Measurements from ENCODE around the gene C17orf78.
A peak's percentile ranks its signal among the peaks of the same experiment; 100 is the strongest.
"Not testable (repeated sequence)": the region's sequence is repeated elsewhere in the genome, so short reads cannot be mapped to it uniquely, and the experiment has no call there.

The C17orf78 gene

GRCh38 chr17:37392024-37392590 lies 16.3 kb downstream of the C17orf78 start:
- DNase-seq (ENCODE audit: extremely low spot score), result peak; percentile 62
- ChIA-PET CTCF (interaction anchor here (0.9 to 11.7 kb wide), 6 partner anchors 9 to 765 kb away, joined by 3 to 143 read pairs (median 4); partner anchors contain the start of gene C17orf78), POLR2A (interaction anchor here (0.6 to 0.8 kb wide), 2 partner anchors 15 to 22 kb away, joined by 3 to 5 read pairs; no protein-coding TSS in a partner anchor)
- no peak for TF ChIP-seq CTCF (IDR thresholded peaks at IDR 0.05; ENCODE audit: control extremely low read depth, extremely low read depth, low read depth, missing control alignments)

GRCh38 chr17:37393352-37393751 lies 17.6 kb downstream of the C17orf78 start:
- TF ChIP-seq CTCF (IDR thresholded peaks at IDR 0.05; ENCODE audit: control extremely low read depth, extremely low read depth, low read depth, missing control alignments), result no peak
- ChIA-PET POLR2A (no interaction called here), CTCF (interaction anchor here (11.7 kb wide), 1 partner anchor 19 kb away, joined by 143 read pairs; the partner anchor contains the start of gene C17orf78)
- no peak for DNase-seq (ENCODE audit: extremely low spot score)

- no peak for TF ChIP-seq CTCF (IDR thresholded peaks at IDR 0.05; ENCODE audit: control extremely low read depth, extremely low read depth, low read depth, missing control alignments)
- CTCF ChIA-PET, result interaction anchor here (2.6 to 9.7 kb wide), 2 partner anchors 23 to 26 kb away, joined by 17 to 86 read pairs; partner anchors contain the start of gene C17orf78
- DNase-seq (ENCODE audit: extremely low spot score), result no peak
- POLR2A ChIA-PET, result no interaction called here
Measured at GRCh38 chr17:37399265-37399803, 23.5 kb downstream of the C17orf78 start.

GRCh38 chr17:37400505-37400904 lies 24.7 kb downstream of the C17orf78 start:
- TF ChIP-seq CTCF (IDR thresholded peaks at IDR 0.05; ENCODE audit: control extremely low read depth, extremely low read depth, low read depth, missing control alignments), result no peak
- ChIA-PET POLR2A (no interaction called here), CTCF (interaction anchor here (1.7 to 9.7 kb wide), 2 partner anchors 8 to 28 kb away, joined by 4 to 86 read pairs; no protein-coding TSS in a partner anchor)
- no peak for DNase-seq (ENCODE audit: extremely low spot score)

- CTCF ChIA-PET, result interaction anchor here (1.0 to 9.7 kb wide), 2 partner anchors 12 to 33 kb away, joined by 3 to 86 read pairs; no protein-coding TSS in a partner anchor
- POLR2A ChIA-PET; DNase-seq (ENCODE audit: extremely low spot score): not testable (repeated sequence)
Measured at GRCh38 chr17:37405522-37405921, 29.7 kb downstream of the C17orf78 start.

GRCh38 chr17:37405955-37406634 lies 30.3 kb downstream of the C17orf78 start:
- POLR2A ChIA-PET, result no interaction called here
- TF ChIP-seq CTCF (IDR thresholded peaks at IDR 0.05; ENCODE audit: control extremely low read depth, extremely low read depth, low read depth, missing control alignments), result no peak
- DNase-seq (ENCODE audit: extremely low spot score), result no peak
- CTCF ChIA-PET, result interaction anchor here (9.7 kb wide), 1 partner anchor 33 kb away, joined by 86 read pairs; no protein-coding TSS in a partner anchor

Measured in GM10248 (cell line).